ENCODE data around the gene BARHL2.

BARHL2 gene

GRCh38 chr1:90745972-90746371 lies 28.9 kb upstream of the BARHL2 start:
- Histone ChIP-seq H3K4me3 (ENCODE audit: low read length in 2 of 2) (no peak overlapping the region), H2AK5ac (ENCODE audit: low read depth, low read length) (no peak overlapping the region), H2BK15ac (ENCODE audit: low read length) (no peak overlapping the region), H3K14ac (ENCODE audit: low read length) (no peak overlapping the region), H3K27me3 (ENCODE audit: control insufficient read depth in 3 of 3, insufficient read depth in 3 of 3, low read depth in 1 of 3, low read length in 3 of 3) (peaks cover 0 to 7% (median 0%) of the 10 kb centered on the region in 3 experiments), H2BK120ac (ENCODE audit: low read depth, low read length) (no peak overlapping the region), H2BK12ac (ENCODE audit: low read length) (no peak overlapping the region), H3K36me3 (replicated peaks in 1 of 2; ENCODE audit: control insufficient read depth in 2 of 2, insufficient read depth in 2 of 2, low read length in 2 of 2) (no peaks in the 10 kb centered on the region), H3K27ac (replicated peaks; ENCODE audit: low read length) (no peak overlapping the region), H3K9me3 (replicated peaks in 1 of 2; ENCODE audit: control insufficient read depth in 2 of 2, insufficient read depth in 1 of 2, low read depth in 1 of 2, low read length in 2 of 2) (no peaks in the 10 kb centered on the region), H3K23ac (ENCODE audit: low read depth, low read length, poor library complexity) (no peak overlapping the region), H3K18ac (ENCODE audit: low read length) (no peak overlapping the region), H3K79me1 (ENCODE audit: low read depth, low read length) (no peaks in the 10 kb centered on the region), H4K91ac (ENCODE audit: low read depth, low read length, poor library complexity) (no peak overlapping the region), H3K4ac (ENCODE audit: low read length) (no peak overlapping the region), H3K4me1 (ENCODE audit: control insufficient read depth in 2 of 2, insufficient read depth in 1 of 2, low read depth in 1 of 2, low read length in 2 of 2) (no peaks in the 10 kb centered on the region), H2BK5ac (ENCODE audit: low read length) (no peak overlapping the region), H2AFZ (ENCODE audit: low read length) (no peak overlapping the region), H3K9ac (ENCODE audit: low read depth, low read length, poor library complexity) (no peak overlapping the region), H4K8ac (ENCODE audit: low read depth, low read length) (no peak overlapping the region), H3K4me2 (ENCODE audit: insufficient read depth, low read length, poor library complexity, severe bottlenecking) (no peak overlapping the region)
- no CpG with 5 or more reads among the region's 2 CpGs for WGBS, 2 donors (ENCODE audit: extremely low coverage in 2 of 2, insufficient read length in 2 of 2, insufficient replicate concordance in 1 of 2)
- DNase-seq (ENCODE audit: low spot score): no peak

GRCh38 chr1:90732136-90732535 lies 15.0 kb upstream of the BARHL2 start:
- no peaks in the 10 kb centered on the region for H3K36me3 ChIP-seq (replicated peaks in 1 of 2; ENCODE audit: control insufficient read depth in 2 of 2, insufficient read depth in 2 of 2, low read length in 2 of 2)
- WGBS, 2 donors (ENCODE audit: extremely low coverage in 2 of 2, insufficient read length in 2 of 2, insufficient replicate concordance in 1 of 2): no CpG with 5 or more reads among the region's 3 CpGs

GRCh38 chr1:90731382-90732050 lies 14.4 kb upstream of the BARHL2 start:
- H3K9ac ChIP-seq (ENCODE audit: low read depth, low read length, poor library complexity): no peak overlapping the region
- no peak overlapping the region for H3K23ac ChIP-seq (ENCODE audit: low read depth, low read length, poor library complexity)
- H3K18ac ChIP-seq (ENCODE audit: low read length): no peak overlapping the region
- H3K14ac ChIP-seq (ENCODE audit: low read length): no peak overlapping the region
- H2BK15ac ChIP-seq (ENCODE audit: low read length): no peak overlapping the region
- H2AFZ ChIP-seq (ENCODE audit: low read length): no peak overlapping the region
- no peak overlapping the region for H3K4me2 ChIP-seq (ENCODE audit: insufficient read depth, low read length, poor library complexity, severe bottlenecking)
- no peaks in the 10 kb centered on the region for H3K79me1 ChIP-seq (ENCODE audit: low read depth, low read length)
- H2BK120ac ChIP-seq (ENCODE audit: low read depth, low read length): no peak overlapping the region
- H2BK12ac ChIP-seq (ENCODE audit: low read length): no peak overlapping the region
- H3K27me3 ChIP-seq (ENCODE audit: control insufficient read depth in 3 of 3, insufficient read depth in 3 of 3, low read depth in 1 of 3, low read length in 3 of 3): peaks cover 18 to 87% (median 65%) of the 10 kb centered on the region in 3 experiments
- no peak overlapping the region for H3K4ac ChIP-seq (ENCODE audit: low read length)
- no peak overlapping the region for H2BK5ac ChIP-seq (ENCODE audit: low read length)
- H3K27ac ChIP-seq (replicated peaks; ENCODE audit: low read length): no peak overlapping the region
- DNase-seq (ENCODE audit: low spot score): no peak
- H4K8ac ChIP-seq (ENCODE audit: low read depth, low read length): no peak overlapping the region
- no peak overlapping the region for H4K91ac ChIP-seq (ENCODE audit: low read depth, low read length, poor library complexity)
- no peaks in the 10 kb centered on the region for H3K36me3 ChIP-seq (replicated peaks in 1 of 2; ENCODE audit: control insufficient read depth in 2 of 2, insufficient read depth in 2 of 2, low read length in 2 of 2)
- H2AK5ac ChIP-seq (ENCODE audit: low read depth, low read length): no peak overlapping the region
- no CpG with 5 or more reads among the region's 6 CpGs for WGBS, 2 donors (ENCODE audit: extremely low coverage in 2 of 2, insufficient read length in 2 of 2, insufficient replicate concordance in 1 of 2)
- H3K9me3 ChIP-seq (replicated peaks in 1 of 2; ENCODE audit: control insufficient read depth in 2 of 2, insufficient read depth in 1 of 2, low read depth in 1 of 2, low read length in 2 of 2): no peaks in the 10 kb centered on the region
- no peak overlapping the region for H3K4me3 ChIP-seq (ENCODE audit: low read length in 2 of 2)
- H3K4me1 ChIP-seq (ENCODE audit: control insufficient read depth in 2 of 2, insufficient read depth in 1 of 2, low read depth in 1 of 2, low read length in 2 of 2): peaks cover 5 to 15% of the 10 kb centered on the region in 2 donors

More at GRCh38 chr1:90732136-90732535, 15.0 kb upstream of the BARHL2 start:
- H3K4me3 ChIP-seq (ENCODE audit: low read length in 2 of 2): no peak overlapping the region
- DNase-seq (ENCODE audit: low spot score): no peak
- H3K9ac ChIP-seq (ENCODE audit: low read depth, low read length, poor library complexity): no peak overlapping the region
- H3K23ac ChIP-seq (ENCODE audit: low read depth, low read length, poor library complexity): no peak overlapping the region
- no peak overlapping the region for H3K4me2 ChIP-seq (ENCODE audit: insufficient read depth, low read length, poor library complexity, severe bottlenecking)
- H2AK5ac ChIP-seq (ENCODE audit: low read depth, low read length): no peak overlapping the region
- H2BK15ac ChIP-seq (ENCODE audit: low read length): no peak overlapping the region
- H4K91ac ChIP-seq (ENCODE audit: low read depth, low read length, poor library complexity): no peak overlapping the region
- peaks cover 12 to 83% (median 59%) of the 10 kb centered on the region in 3 experiments for H3K27me3 ChIP-seq (ENCODE audit: control insufficient read depth in 3 of 3, insufficient read depth in 3 of 3, low read depth in 1 of 3, low read length in 3 of 3)
- no peak overlapping the region for H2BK12ac ChIP-seq (ENCODE audit: low read length)
- H3K4ac ChIP-seq (ENCODE audit: low read length): no peak overlapping the region
- no peaks in the 10 kb centered on the region for H3K9me3 ChIP-seq (replicated peaks in 1 of 2; ENCODE audit: control insufficient read depth in 2 of 2, insufficient read depth in 1 of 2, low read depth in 1 of 2, low read length in 2 of 2)
- no peak overlapping the region for H2AFZ ChIP-seq (ENCODE audit: low read length)
- no peak overlapping the region for H4K8ac ChIP-seq (ENCODE audit: low read depth, low read length)
- no peak overlapping the region for H3K27ac ChIP-seq (replicated peaks; ENCODE audit: low read length)
- no peak overlapping the region for H2BK5ac ChIP-seq (ENCODE audit: low read length)
- no peak overlapping the region for H3K18ac ChIP-seq (ENCODE audit: low read length)
- peaks cover 4 to 12% of the 10 kb centered on the region in 2 donors for H3K4me1 ChIP-seq (ENCODE audit: control insufficient read depth in 2 of 2, insufficient read depth in 1 of 2, low read depth in 1 of 2, low read length in 2 of 2)
- H2BK120ac ChIP-seq (ENCODE audit: low read depth, low read length): no peak overlapping the region
- no peak overlapping the region for H3K14ac ChIP-seq (ENCODE audit: low read length)
- H3K79me1 ChIP-seq (ENCODE audit: low read depth, low read length): no peaks in the 10 kb centered on the region

- peaks cover 28 to 91% (median 76%) of the 10 kb centered on the region in 3 experiments for H3K27me3 ChIP-seq (ENCODE audit: control insufficient read depth in 3 of 3, insufficient read depth in 3 of 3, low read depth in 1 of 3, low read length in 3 of 3)
- no peak overlapping the region for H2BK12ac ChIP-seq (ENCODE audit: low read length)
- H3K14ac ChIP-seq (ENCODE audit: low read length): no peak overlapping the region
- no peak overlapping the region for H3K27ac ChIP-seq (replicated peaks; ENCODE audit: low read length)
- no peak overlapping the region for H3K18ac ChIP-seq (ENCODE audit: low read length)
- no peak overlapping the region for H3K4ac ChIP-seq (ENCODE audit: low read length)
- H3K79me1 ChIP-seq (ENCODE audit: low read depth, low read length): no peaks in the 10 kb centered on the region
- H2AK5ac ChIP-seq (ENCODE audit: low read depth, low read length): no peak overlapping the region
- no peak overlapping the region for H4K8ac ChIP-seq (ENCODE audit: low read depth, low read length)
- no peak overlapping the region for H2BK15ac ChIP-seq (ENCODE audit: low read length)
- H3K4me3 ChIP-seq (ENCODE audit: low read length in 2 of 2): peak overlapping the region in 1 of 2 donors; percentile 36
- H3K9ac ChIP-seq (ENCODE audit: low read depth, low read length, poor library complexity): peak overlapping the region; percentile 60
- H3K9me3 ChIP-seq (replicated peaks in 1 of 2; ENCODE audit: control insufficient read depth in 2 of 2, insufficient read depth in 1 of 2, low read depth in 1 of 2, low read length in 2 of 2): no peaks in the 10 kb centered on the region
- no peak overlapping the region for H3K23ac ChIP-seq (ENCODE audit: low read depth, low read length, poor library complexity)
- H3K36me3 ChIP-seq (replicated peaks in 1 of 2; ENCODE audit: control insufficient read depth in 2 of 2, insufficient read depth in 2 of 2, low read length in 2 of 2): no peaks in the 10 kb centered on the region
- peak overlapping the region; percentile 46 for H3K4me2 ChIP-seq (ENCODE audit: insufficient read depth, low read length, poor library complexity, severe bottlenecking)
- peaks cover 5 to 22% of the 10 kb centered on the region in 2 donors for H3K4me1 ChIP-seq (ENCODE audit: control insufficient read depth in 2 of 2, insufficient read depth in 1 of 2, low read depth in 1 of 2, low read length in 2 of 2)
- H4K91ac ChIP-seq (ENCODE audit: low read depth, low read length, poor library complexity): no peak overlapping the region
- no peak overlapping the region for H2BK120ac ChIP-seq (ENCODE audit: low read depth, low read length)
- no peak overlapping the region for H2BK5ac ChIP-seq (ENCODE audit: low read length)
- H2AFZ ChIP-seq (ENCODE audit: low read length): peak overlapping the region; percentile 88
- no CpG with 5 or more reads among the region's 51 CpGs for WGBS, 2 donors (ENCODE audit: extremely low coverage in 2 of 2, insufficient read length in 2 of 2, insufficient replicate concordance in 1 of 2)
- no peak for DNase-seq (ENCODE audit: low spot score)
These were observed 13.3 kb upstream of the BARHL2 start for GRCh38 chr1:90730243-90731022.
